A673 (cell line): ENCODE results near the gene ITSN1. TPM values are rescaled to one million over a fixed set of nuclear protein-coding genes. Genes with fewer than 3 reads are reported as not detected.

ENCODE experiments used
- BruUV-seq: library from RNA; stranded (reverse); fragments of 400-500 nt; replicated peaks from 2 replicates; lab custom pipeline; 2021; lab: Mats Ljungman, UMichigan
- CTCF ChIA-PET: fragments of 300-600 bp; sonication (Branson Sonifier 250); formaldehyde crosslinking; loops from one replicate; lab custom pipeline; 2022; ENCODE audit warnings: antibody characterized with exemption; lab: Charles Lee
- POLR2A ChIA-PET: fragments of 300-600 bp; sonication (Branson Sonifier 250); formaldehyde crosslinking; loops from one replicate; lab custom pipeline; 2022; ENCODE audit warnings: antibody characterized with exemption; ENCODE audit not compliant: low non-redundant PET; lab: Charles Lee
- DNase-seq: peaks from one replicate; pipeline ENCODE4 v3.0.0-alpha.2; 2015; ENCODE audit warnings: low spot score
- H3K27ac ChIP-seq: fragments of 200-600 bp; sonication (generic); 2 replicates; pipeline ENCODE4 v1.5.1; 2016; ENCODE audit warnings: mixed run types, low read depth, mild to moderate bottlenecking, mixed read lengths, antibody characterized with exemption, low read length; ENCODE audit not compliant: poor library complexity, severe bottlenecking
- H3K27me3 ChIP-seq: fragments of 200-600 bp; sonication (generic); replicated peaks from 2 replicates; pipeline ENCODE4 v1.6.1; 2017; ENCODE audit warnings: mixed run types, low read depth, mild to moderate bottlenecking, mixed read lengths, antibody characterized with exemption, low read length; ENCODE audit not compliant: insufficient read depth, poor library complexity
- H3K36me3 ChIP-seq: fragments of 200-600 bp; sonication (generic); 2 replicates; pipeline ENCODE4 v1.6.1; 2016; ENCODE audit warnings: mixed run types, mild to moderate bottlenecking, mixed read lengths, antibody characterized with exemption, low read length; ENCODE audit not compliant: insufficient read depth, poor library complexity, severe bottlenecking
- H3K4me1 ChIP-seq: fragments of 200-600 bp; sonication (generic); 2 replicates; pipeline ENCODE4 v1.6.1; 2017; ENCODE audit warnings: mixed run types, mild to moderate bottlenecking, mixed read lengths, antibody characterized with exemption, low read length; ENCODE audit not compliant: insufficient read depth, poor library complexity, severe bottlenecking
- H3K4me3 ChIP-seq: fragments of 200-600 bp; sonication (generic); 2 replicates; pipeline ENCODE4 v1.5.1; 2016; ENCODE audit warnings: low read depth, mixed run types, mild to moderate bottlenecking, mixed read lengths, low read length; ENCODE audit not compliant: poor library complexity, severe bottlenecking
- H3K9me3 ChIP-seq: fragments of 200-600 bp; sonication (generic); 2 replicates; pipeline ENCODE4 v1.6.1; 2016; ENCODE audit warnings: mixed run types, low read depth, mild to moderate bottlenecking, mixed read lengths, antibody characterized with exemption, low read length; ENCODE audit not compliant: poor library complexity, severe bottlenecking
- CTCF ChIP-seq: fragments of 300-800, 200-600 bp; sonication (generic); conservative IDR thresholded peaks from 2 replicates; pipeline ENCODE4 v1.5.1; 2017; ENCODE audit warnings: low read depth, mild to moderate bottlenecking, antibody characterized with exemption, low read length, moderate library complexity, mixed read lengths
- EZH2 ChIP-seq: fragments of 200-600 bp; sonication (generic); IDR thresholded peaks from 2 replicates; pipeline ENCODE4 v1.6.1; 2017; ENCODE audit warnings: borderline replicate concordance, low read depth, mild to moderate bottlenecking, mixed read lengths, antibody characterized with exemption, low read length; ENCODE audit not compliant: poor library complexity, severe bottlenecking
- intact Hi-C: fragments of 100-400 bp; cut with micrococcal nuclease; formaldehyde crosslinking; loops from one replicate; pipeline ENCODE4 v1.10.0; 2022; ENCODE audit not compliant: unreplicated experiment
- total RNA-seq: library from RNA; stranded (reverse); gene quantifications from 2 replicates; pipeline ENCODE4 v1.2.3, GENCODE V29; 2021

ITSN1 gene
- total RNA-seq, 1 experiment from 2014 or later = 54.2 TPM

DNA sequence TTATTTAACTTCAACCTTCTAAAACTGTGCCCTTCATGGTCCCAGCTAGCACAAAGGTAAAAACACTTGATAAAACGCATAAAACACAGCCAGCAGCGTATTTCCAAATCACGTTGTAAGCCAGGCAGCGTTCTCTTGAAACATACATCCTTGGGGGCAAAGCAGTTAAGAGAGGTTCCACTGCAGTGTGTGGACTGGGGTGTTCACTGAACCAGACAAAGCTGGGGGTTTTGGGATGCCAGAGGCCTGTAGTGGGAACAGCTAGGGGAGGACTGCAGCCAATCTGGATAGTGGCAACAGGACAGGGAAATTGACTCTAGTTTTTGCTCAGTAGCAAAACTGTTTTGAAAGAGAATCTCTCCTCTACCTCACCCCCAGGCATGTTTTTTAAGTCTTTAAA, 294.8 kb downstream of the ITSN1 start:
- intact Hi-C loops = no loop called here
- CTCF ChIA-PET = no interaction called here
- POLR2A ChIA-PET = no interaction called here

DNA sequence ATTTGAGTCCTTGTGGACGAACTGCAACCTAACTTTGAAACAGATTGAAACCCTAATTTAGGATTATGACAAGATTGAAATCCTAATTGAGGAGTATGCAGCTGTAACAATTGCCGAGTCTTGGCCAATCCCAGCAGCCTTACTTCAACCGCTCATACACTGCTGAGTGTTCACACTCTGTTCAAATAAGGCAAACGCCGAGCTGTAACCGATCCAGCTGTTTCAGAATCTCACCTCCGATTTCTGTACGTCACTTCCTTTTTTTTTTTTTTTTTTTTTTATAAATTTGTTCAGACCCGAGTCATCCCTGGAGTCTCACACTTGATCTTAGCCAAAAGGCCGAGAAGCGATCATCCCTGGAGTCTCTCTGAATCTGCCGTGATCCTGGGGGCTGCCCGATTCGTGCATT, 295.6 kb downstream of the ITSN1 start:
- intact Hi-C loops = no loop called here
- no peak overlapping the region for H3K27ac ChIP-seq
- H3K9me3 ChIP-seq = no peaks in the 10 kb centered on the region
- H3K4me1 ChIP-seq = peaks cover 3% of the 10 kb centered on the region
- POLR2A ChIA-PET = no interaction called here
- H3K4me3 ChIP-seq = no peak overlapping the region
- TF ChIP-seq EZH2 = no peak
- no peak for TF ChIP-seq CTCF
- CTCF ChIA-PET = no interaction called here
- no peaks in the 10 kb centered on the region for H3K36me3 ChIP-seq
- no peaks in the 10 kb centered on the region for H3K27me3 ChIP-seq
- no peak for DNase-seq
- no TSS peak for BruUV-seq

More for the DNA sequence above, 294.8 kb downstream of the ITSN1 start:
- DNase-seq = no peak
- Histone ChIP-seq H3K27ac (no peak overlapping the region), H3K36me3 (no peaks in the 10 kb centered on the region), H3K27me3 (no peaks in the 10 kb centered on the region), H3K4me3 (no peak overlapping the region), H3K4me1 (peaks cover 3% of the 10 kb centered on the region), H3K9me3 (no peaks in the 10 kb centered on the region)
- TF ChIP-seq CTCF (no peak), EZH2 (no peak)
- BruUV-seq = no TSS peak

DNA sequence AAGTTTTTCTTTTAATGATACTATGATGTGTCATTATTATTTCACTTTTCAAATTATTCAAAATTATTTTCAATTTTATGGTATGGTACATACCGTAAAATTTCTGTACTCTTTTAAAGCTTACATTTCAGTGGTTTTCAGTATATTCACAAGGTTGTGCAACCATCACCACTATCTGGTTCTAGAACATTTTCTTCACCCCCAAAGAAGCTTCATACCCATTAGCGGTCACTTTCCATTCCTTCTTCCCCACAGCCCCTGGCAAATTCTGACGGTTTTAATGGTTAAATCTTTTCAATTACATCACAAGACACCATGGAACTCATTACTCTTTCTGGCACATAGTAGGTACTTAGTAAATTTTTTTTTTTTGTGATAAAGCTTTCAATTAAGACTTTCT, 296.1 kb downstream of the ITSN1 start:
- no peaks in the 10 kb centered on the region for H3K36me3 ChIP-seq
- TF ChIP-seq EZH2 = no peak
- TF ChIP-seq CTCF = no peak
- no peak overlapping the region for H3K27ac ChIP-seq
- no peak overlapping the region for H3K4me3 ChIP-seq
- DNase-seq = no peak
- POLR2A ChIA-PET = no interaction called here
- BruUV-seq = no TSS peak
- CTCF ChIA-PET = no interaction called here
- intact Hi-C loops = no loop called here
- no peaks in the 10 kb centered on the region for H3K9me3 ChIP-seq
- peaks cover 3% of the 10 kb centered on the region for H3K4me1 ChIP-seq
- no peaks in the 10 kb centered on the region for H3K27me3 ChIP-seq
